Glomerular endothelial cell (primary cell): ENCODE results near the gene MLXIP. TPM values are rescaled to one million over a fixed set of nuclear protein-coding genes. Genes with fewer than 3 reads are reported as not detected.
"Not testable (repeated sequence)": the region's sequence is repeated elsewhere in the genome, so short reads cannot be mapped to it uniquely, and the experiment has no call there.

Experiments used
- DNase-seq: peaks from one replicate; pipeline ENCODE4 v3.0.0-alpha.2; 2011; ENCODE audit warnings: low read depth, low spot score; ENCODE audit errors: extremely low read depth
- total RNA-seq: library from RNA; depleted of rRNA; stranded (reverse); fragments of >200 nt; gene quantifications from 2 replicates; pipeline ENCODE4 v1.2.3, GENCODE V29; 2015

Gene MLXIP
- total RNA-seq, 1 donor from 2014 or later, result 43.9 TPM

GRCh38 chr12:122093098-122093883 is 14.7 kb downstream of the MLXIP start:
- no peak for DNase-seq

- no peak for DNase-seq
Observed at GRCh38 chr12:122094137-122094734, 15.7 kb downstream of the MLXIP start.

DNA sequence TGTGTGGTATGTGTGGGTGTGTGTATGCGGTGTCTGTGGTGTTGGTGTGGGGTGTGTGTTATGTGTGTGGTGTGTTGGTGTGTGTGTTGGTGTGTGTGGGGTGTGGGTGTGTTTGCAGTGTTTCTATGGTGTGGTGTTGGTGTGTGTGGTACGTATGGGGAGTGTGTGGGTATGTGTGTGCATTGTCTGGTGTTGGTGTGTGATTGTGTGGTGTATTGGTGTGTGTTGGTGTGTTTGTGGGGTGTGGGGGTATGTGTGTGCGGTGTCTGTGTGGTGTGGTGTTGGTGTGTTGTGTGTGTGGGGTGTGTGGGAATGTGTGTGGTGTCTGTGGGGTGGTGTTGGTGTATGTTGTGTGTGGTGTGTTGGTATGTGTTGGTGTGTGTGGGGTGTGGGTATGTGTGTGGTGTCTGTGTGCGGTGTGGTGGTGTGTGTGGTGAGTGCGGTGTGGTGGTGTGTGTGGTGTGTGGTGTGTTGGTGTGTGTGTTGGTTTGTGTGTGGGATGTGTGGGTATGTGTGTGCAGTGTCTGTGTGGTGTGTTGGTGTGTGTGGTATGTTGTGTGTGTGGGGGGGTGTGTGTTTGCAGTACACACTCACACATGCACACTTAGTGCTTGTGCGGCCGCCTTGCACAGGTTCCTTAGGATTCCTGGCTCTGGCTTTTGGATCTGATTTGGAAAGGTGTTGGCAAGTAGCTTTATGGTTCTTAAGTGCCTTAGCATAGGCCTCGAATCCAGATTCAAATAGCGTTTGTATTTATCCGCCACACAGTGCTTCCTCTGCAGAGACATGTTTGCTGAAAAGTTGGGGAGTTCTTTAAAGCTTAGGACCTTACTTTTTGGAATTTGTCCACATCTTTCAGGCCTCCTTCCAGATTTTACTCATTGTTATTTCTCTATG is 16.4 kb downstream of the MLXIP start:
- DNase-seq, result no peak

GRCh38 chr12:122096014-122096413 is 17.5 kb downstream of the MLXIP start:
- no peak for DNase-seq

DNA sequence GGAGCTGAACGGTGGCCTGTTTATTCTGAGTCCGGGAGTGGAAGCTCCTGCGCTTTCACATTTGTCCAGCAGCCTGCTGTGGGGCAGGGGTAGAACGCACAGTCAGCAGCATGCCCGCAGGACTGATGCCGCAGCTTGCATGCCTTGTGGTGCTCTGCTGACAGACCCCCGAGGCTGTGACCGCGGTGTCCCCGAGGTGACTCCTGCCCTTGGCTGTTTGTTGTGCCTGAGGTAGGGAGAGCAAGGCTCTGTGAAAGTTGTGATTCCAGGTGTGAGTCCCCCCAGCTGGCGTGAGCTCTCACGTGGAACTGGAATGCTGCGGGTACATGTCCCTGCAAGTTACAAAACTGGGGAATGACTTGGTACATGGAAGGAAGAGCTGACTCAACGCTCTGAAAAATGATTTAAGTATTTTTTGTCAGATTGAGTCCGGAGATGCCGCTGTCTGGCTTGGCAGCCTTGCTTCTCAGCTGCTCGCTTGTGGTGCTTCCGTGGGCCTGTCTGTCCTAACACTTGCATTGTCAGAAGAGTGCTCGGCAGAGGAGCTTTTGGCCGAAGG is 18.1 kb downstream of the MLXIP start:
- DNase-seq, result no peak

DNA sequence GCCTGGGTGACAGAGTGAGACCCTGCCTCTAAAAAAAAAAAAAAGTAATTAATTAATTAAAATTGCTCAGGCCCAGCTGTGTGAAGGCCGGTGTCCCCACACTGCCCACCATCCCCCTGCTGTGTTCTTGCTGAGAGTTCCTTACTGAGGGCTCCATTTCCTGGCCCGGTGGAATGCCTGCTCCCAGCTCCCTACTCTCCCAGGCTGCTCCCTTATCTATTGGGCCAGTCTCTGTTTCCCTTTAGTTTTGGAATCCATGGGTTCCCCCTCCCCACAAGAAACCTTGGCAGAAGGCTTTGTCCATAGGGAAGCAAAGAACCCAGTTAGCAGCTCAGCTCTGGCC is 19.0 kb downstream of the MLXIP start:
- DNase-seq, result no peak

DNA sequence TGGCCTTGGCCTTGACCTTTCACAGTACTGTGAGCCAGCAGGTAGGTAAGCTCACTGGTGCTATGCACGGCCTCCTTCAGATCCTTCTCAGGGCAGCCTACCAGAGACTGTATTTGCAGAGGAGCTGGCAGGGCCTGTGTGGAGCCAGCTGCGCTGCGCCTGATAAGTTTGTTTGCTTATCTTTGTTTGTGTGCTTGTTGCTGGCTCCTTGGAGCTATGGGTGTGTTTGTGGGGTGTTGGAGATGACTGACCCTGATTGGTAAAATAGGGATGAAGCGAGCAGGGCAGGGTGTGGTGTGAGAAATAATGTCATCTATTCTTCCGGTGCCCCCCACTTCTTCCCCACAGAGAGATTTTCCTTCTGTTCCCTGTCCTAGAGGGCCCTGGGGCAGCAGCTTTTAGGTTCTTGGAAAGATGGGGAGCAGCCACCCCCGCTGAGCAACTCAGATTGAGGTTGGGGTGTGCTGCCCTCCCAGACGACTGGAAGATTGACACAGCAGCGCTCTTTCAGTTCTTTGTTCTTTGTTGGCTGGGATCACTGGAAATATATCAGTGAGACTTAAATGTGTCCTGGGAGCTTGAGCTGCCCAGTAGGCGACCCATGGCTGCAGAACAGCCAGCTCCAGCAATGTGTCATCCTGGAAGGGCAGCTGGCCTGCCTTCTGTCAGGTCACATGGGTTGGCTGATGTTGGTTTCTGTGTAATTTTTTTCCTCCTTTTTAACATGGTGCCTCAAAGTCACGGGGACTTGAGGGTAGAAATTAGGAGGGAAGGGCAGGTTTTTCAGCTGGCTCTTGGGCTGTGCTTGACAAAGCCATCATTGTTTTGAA is 19.6 kb downstream of the MLXIP start:
- DNase-seq, result no peak

DNA sequence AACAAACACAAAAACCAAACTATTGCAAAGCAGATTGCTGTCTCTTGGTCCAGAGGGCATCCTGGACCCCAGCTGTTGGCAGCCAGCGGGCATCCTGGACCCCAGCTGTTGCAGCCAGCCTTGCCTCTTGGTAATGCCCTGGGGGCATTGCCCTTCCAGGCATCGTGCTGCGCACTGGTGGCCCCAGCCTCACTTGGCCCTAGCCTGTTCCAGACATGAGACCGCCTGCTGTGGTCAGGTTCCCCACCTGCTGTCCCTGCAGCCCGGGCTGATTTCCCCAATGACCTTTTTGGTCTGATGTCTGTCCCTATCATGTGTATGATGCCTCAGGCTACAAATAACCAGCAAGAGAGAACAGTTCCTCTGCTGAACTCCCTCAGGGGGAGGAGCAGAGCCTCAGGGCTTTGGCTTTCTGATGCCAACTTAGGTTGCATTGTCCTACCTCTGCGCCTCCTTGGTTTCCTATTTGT is 20.8 kb downstream of the MLXIP start:
- DNase-seq, result no peak

DNA sequence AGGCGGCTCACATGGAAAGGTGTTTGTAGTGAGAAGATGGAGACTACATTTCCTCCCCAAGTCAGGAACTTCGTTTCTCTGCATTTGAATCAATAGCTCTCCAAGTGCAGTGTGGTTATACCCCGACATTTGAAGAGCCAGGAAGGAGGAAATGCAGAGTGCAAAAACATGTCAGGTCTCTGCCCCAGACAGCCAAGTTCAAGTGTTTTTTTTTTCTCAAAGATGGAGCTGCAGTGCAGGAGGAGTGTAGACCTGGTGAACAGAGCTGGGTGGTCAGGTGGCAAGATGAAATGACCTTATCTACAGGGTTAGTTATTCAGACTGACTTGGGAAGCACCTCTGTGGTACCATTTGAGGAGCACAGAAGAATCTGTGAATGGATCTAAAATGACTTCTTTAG is 21.3 kb downstream of the MLXIP start:
- no peak for DNase-seq

DNA sequence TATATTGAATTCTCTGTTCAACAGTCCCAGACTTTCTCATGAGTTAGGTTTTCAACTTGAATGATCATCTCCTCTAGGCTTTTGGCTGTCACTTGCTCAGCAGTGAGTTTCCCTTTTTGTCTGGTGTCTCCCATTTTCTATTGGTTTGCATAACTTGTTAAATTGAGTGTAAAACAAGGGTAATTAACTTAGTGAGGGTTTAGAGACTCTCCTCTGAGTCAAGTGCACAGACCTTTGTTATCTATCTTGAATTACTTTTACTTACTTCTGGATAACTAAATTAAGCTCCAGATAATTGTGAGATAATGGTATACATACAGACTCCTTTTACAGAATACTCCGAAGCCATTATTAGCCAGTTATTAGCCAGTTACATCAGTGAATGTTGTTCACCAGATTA is 22.0 kb downstream of the MLXIP start:
- DNase-seq, result no peak

GRCh38 chr12:122102331-122102730 is 23.8 kb downstream of the MLXIP start:
- no peak for DNase-seq

GRCh38 chr12:122104844-122105243 is 26.3 kb downstream of the MLXIP start:
- no peak for DNase-seq

DNA sequence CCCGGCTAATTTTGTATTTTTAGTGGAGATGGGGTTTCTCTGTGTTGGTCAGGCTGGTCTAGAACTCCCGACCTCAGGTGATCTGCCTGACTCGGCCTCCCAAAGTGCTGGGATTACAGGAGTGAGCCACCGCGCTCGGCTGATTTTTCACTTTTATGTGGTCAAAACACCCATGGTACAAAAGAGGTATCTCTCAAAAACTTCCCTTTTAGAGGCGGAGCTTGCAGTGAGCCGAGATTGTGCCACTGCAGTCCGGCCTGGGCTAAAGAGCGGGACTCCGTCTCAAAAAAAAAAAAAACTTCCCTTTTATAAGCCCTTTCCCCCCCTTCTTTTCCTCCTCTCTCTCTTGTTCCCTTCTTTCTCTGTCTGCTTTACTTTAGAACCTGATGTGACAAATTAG is 26.9 kb downstream of the MLXIP start:
- DNase-seq, result not testable (repeated sequence)

DNA sequence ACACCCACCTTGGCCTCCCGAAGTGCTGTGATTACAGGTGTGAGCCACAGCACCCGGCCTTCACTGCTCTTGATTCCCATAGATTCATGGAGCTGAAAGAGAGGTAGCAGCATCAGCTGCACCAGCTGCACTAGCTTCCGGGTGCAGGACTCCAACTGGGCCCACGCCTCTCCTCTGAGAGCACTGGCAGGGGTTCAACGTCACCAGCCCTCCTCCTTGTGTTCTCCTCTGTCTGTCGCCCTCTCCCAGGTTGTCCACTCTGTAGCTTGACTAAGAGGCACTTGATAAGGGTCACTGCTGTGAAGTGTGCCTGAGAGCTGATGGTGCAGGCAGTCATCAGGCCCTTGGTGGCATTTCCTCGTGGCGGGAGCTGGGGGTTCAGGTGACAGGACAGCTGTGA is 28.3 kb downstream of the MLXIP start:
- DNase-seq, result no peak

GRCh38 chr12:122107261-122107660 is 28.7 kb downstream of the MLXIP start:
- no peak for DNase-seq

GRCh38 chr12:122111089-122111641 is 32.6 kb downstream of the MLXIP start:
- DNase-seq, result no peak

- no peak for DNase-seq
Observed at GRCh38 chr12:122116707-122117535, 38.4 kb downstream of the MLXIP start.

DNA sequence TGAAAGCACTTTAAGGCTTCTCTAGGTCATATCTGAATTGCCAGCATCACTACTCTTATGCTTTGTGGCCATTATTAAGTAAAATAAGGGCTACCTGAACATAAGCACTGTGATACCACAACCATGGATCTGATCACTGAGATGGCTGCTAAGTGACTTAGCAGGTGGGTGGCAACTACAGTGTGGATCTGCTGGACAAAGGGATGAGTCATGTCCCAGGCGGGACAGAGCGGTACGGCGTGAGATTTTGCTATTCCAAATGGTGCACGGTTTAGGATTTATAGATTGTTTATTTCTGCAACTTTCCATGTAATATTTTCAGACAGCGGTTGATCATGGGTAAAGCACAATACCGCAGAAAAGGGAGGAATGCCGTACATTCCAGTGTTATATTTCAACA is 39.4 kb downstream of the MLXIP start:
- DNase-seq, result no peak

- not testable (repeated sequence) for DNase-seq
Observed at GRCh38 chr12:122121341-122121740, 42.8 kb downstream of the MLXIP start.
